AG04450 (cell line): Measurements from ENCODE around the gene STK17A. TPM values are rescaled to one million over a fixed set of nuclear protein-coding genes. Genes with fewer than 3 reads are reported as not detected.
"Not testable (repeated sequence)": the region's sequence is repeated elsewhere in the genome, so short reads cannot be mapped to it uniquely, and the experiment has no call there.

Experiments
- CTCF ChIA-PET: fragments of 300-600, 350-600 bp; formaldehyde crosslinking; extraction: SDS; loops from one replicate; lab custom pipeline; 2022; ENCODE audit warnings: antibody characterized with exemption, inconsistent platforms; lab: Charles Lee
- POLR2A ChIA-PET: fragments of 350-600 bp; formaldehyde crosslinking; extraction: SDS; loops from one replicate; lab custom pipeline; 2021; ENCODE audit warnings: antibody characterized with exemption, inconsistent platforms; lab: Yijun Ruan, JAX
- DNase-seq: peaks from one replicate; pipeline ENCODE4 v3.0.0-alpha.2; 2011; ENCODE audit warnings: low read depth, low spot score
- H3K27ac ChIP-seq: one replicate; pipeline ENCODE4 v1.5.1; 2012; ENCODE audit warnings: low read depth, low read length, control low read depth
- H3K27me3 ChIP-seq: one replicate; pipeline ENCODE4 v1.6.0; 2012; ENCODE audit warnings: low read length; ENCODE audit not compliant: control insufficient read depth, insufficient read depth
- H3K4me3 ChIP-seq: 2 replicates; pipeline ENCODE4 v1.5.1; 2011; ENCODE audit warnings: mild to moderate bottlenecking, low read depth, low read length, control low read depth
- H3K9me3 ChIP-seq: 2 replicates; pipeline ENCODE4 v1.5.1; 2012; ENCODE audit warnings: low read length; ENCODE audit not compliant: control insufficient read depth, insufficient read depth
- CTCF ChIP-seq: IDR thresholded peaks from 2 replicates; pipeline ENCODE4 v1.5.1; 2011; ENCODE audit warnings: low read depth, low read length, control low read depth, inconsistent platforms
- polyA plus RNA-seq: library from polyadenylated mRNA; depleted of rRNA; stranded (reverse); fragments of >200 nt; gene quantifications from 2 replicates; pipeline ENCODE4 v1.2.3, GENCODE V29; 2011

STK17A gene
- polyA plus RNA-seq, 1 experiment: 39.7 TPM

GRCh38 chr7:43572516-43573049, 10.3 kb upstream of the STK17A start:
- ChIA-PET CTCF (interaction anchor here (0.9 to 7.7 kb wide), 7 partner anchors 9 to 631 kb away, joined by 3 to 119 read pairs (median 6); partner anchors contain the start of gene STK17A), POLR2A (interaction anchor here (1.3 to 2.6 kb wide), 5 partner anchors 10 to 127 kb away, joined by 3 to 30 read pairs (median 5); partner anchors contain the start of gene STK17A)
- Histone ChIP-seq H3K27ac (peak overlapping the region; percentile 85), H3K4me3 (no peak overlapping the region), H3K9me3 (no peaks in the 10 kb centered on the region; the same call in 1 of the 2 replicates), H3K27me3 (no peaks in the 10 kb centered on the region)
- DNase-seq: peak; percentile 98
- no peak for TF ChIP-seq CTCF

GRCh38 chr7:43573832-43574231, 9.1 kb upstream of the STK17A start:
- H3K27me3 ChIP-seq, H3K9me3 ChIP-seq, H3K27ac ChIP-seq, H3K4me3 ChIP-seq, DNase-seq: not testable (repeated sequence)
- ChIA-PET CTCF (interaction anchor here (1.6 to 7.7 kb wide), 2 partner anchors 8 to 265 kb away, joined by 7 to 119 read pairs; partner anchors contain the start of gene STK17A), POLR2A (interaction anchor here (1.4 to 2.6 kb wide), 2 partner anchors 9 to 37 kb away, joined by 6 to 30 read pairs; partner anchors contain the start of gene STK17A)

GRCh38 chr7:43575506-43575905, 7.4 kb upstream of the STK17A start:
- ChIA-PET CTCF (interaction anchor here (0.6 to 7.7 kb wide), 10 partner anchors 6 to 397 kb away, joined by 3 to 119 read pairs (median 4); partner anchors contain the start of gene STK17A), POLR2A (no interaction called here)
- DNase-seq: no peak
- H3K27me3 ChIP-seq: no peaks in the 10 kb centered on the region
- TF ChIP-seq CTCF: no peak
- no peak overlapping the region for H3K4me3 ChIP-seq
- H3K27ac ChIP-seq: no peak overlapping the region
- H3K9me3 ChIP-seq: no peaks in the 10 kb centered on the region

- H3K9me3 ChIP-seq: no peaks in the 10 kb centered on the region
- no peak overlapping the region for H3K4me3 ChIP-seq
- no peak overlapping the region for H3K27ac ChIP-seq
- no peaks in the 10 kb centered on the region for H3K27me3 ChIP-seq
- ChIA-PET POLR2A (no interaction called here), CTCF (interaction anchor here (1.7 kb wide), 1 partner anchor 123 kb away, joined by 11 read pairs; no protein-coding TSS in a partner anchor)
- TF ChIP-seq CTCF: no peak
- DNase-seq: no peak
Observed at GRCh38 chr7:43576241-43576640, 6.7 kb upstream of the STK17A start.

- Histone ChIP-seq H3K27me3 (no peaks in the 10 kb centered on the region), H3K27ac (no peak overlapping the region), H3K9me3 (no peaks in the 10 kb centered on the region), H3K4me3 (no peak overlapping the region)
- CTCF ChIA-PET: interaction anchor here (0.9 to 1.1 kb wide), 2 partner anchors 122 to 262 kb away, joined by 3 read pairs; no protein-coding TSS in a partner anchor
- POLR2A ChIA-PET: no interaction called here
- no peak for TF ChIP-seq CTCF
- DNase-seq: no peak
Observed at GRCh38 chr7:43577485-43577951, 5.4 kb upstream of the STK17A start.
